BJ (cell line): ENCODE results near the gene LRRC63. TPM values are rescaled to one million over a fixed set of nuclear protein-coding genes. Genes with fewer than 3 reads are reported as not detected.

ENCODE experiments used
- CTCF ChIA-PET: fragments of 350-600 bp; formaldehyde crosslinking; extraction: SDS; loops from one replicate; lab custom pipeline; 2021; ENCODE audit warnings: antibody characterized with exemption, inconsistent platforms; lab: Yijun Ruan, JAX
- POLR2A ChIA-PET: fragments of 300-600 bp; sonication (Branson Sonifier 250); formaldehyde crosslinking; extraction: SDS; loops from one replicate; lab custom pipeline; 2021; ENCODE audit warnings: antibody characterized with exemption; lab: Charles Lee
- DNase-seq: peaks from one replicate; pipeline ENCODE4 v3.0.0-alpha.2; 2011; ENCODE audit warnings: low read depth
- H3K27me3 ChIP-seq: 2 replicates; pipeline ENCODE4 v1.6.0; 2011; ENCODE audit warnings: low read length; ENCODE audit not compliant: control insufficient read depth, insufficient read depth
- H3K36me3 ChIP-seq: 2 replicates; pipeline ENCODE4 v1.5.1; 2011; ENCODE audit warnings: low read length; ENCODE audit not compliant: control insufficient read depth, insufficient read depth
- H3K4me3 ChIP-seq: 2 replicates; pipeline ENCODE4 v1.5.1; 2011; ENCODE audit warnings: low read depth, mild to moderate bottlenecking, control low read depth, low read length
- CTCF ChIP-seq: IDR thresholded peaks from 2 replicates; pipeline ENCODE4 v1.5.1; 2011; ENCODE audit warnings: low read depth, mild to moderate bottlenecking, control low read depth, inconsistent platforms, low read length, moderate library complexity; ENCODE audit not compliant: insufficient read depth
- polyA plus RNA-seq: library from polyadenylated mRNA; depleted of rRNA; stranded (reverse); fragments of >200 nt; gene quantifications from 2 replicates; pipeline ENCODE4 v1.2.3, GENCODE V29; 2011

The LRRC63 gene
- polyA plus RNA-seq, 1 experiment: not detected

GRCh38 chr13:46202188-46202795 lies 9.4 kb upstream of the LRRC63 start:
- ChIA-PET CTCF (no interaction called here), POLR2A (no interaction called here)
- TF ChIP-seq CTCF: no peak
- no peaks in the 10 kb centered on the region for H3K36me3 ChIP-seq
- no peaks in the 10 kb centered on the region; the same call in 1 of the 2 replicates for H3K27me3 ChIP-seq
- no peak for DNase-seq
- H3K4me3 ChIP-seq: no peak overlapping the region

DNA sequence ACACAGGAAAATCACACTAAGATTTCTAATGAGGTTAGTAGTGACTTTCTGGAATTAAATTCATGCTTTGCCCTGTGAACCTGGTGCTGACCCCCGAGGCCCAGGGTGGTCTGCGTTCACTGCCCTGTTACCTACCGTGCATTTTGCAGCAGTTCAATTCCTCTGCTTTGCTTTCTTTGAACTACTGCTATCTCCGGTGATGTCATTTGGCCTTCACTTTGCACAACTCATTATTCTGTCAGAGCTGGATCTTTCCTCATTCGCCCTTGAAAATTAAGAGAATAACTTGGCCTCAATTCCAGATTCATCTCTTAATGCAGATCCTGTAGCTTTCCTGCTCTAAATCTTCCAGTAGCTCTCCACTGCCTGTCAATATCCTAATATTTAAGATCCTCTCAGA lies 8.8 kb upstream of the LRRC63 start:
- no peaks in the 10 kb centered on the region for H3K27me3 ChIP-seq
- no peak overlapping the region for H3K4me3 ChIP-seq
- DNase-seq: no peak
- no peaks in the 10 kb centered on the region for H3K36me3 ChIP-seq
- ChIA-PET CTCF (no interaction called here), POLR2A (no interaction called here)
- TF ChIP-seq CTCF: no peak

- no peak for DNase-seq
- Histone ChIP-seq H3K4me3 (no peak overlapping the region), H3K27me3 (no peaks in the 10 kb centered on the region), H3K36me3 (no peaks in the 10 kb centered on the region)
- ChIA-PET POLR2A (no interaction called here), CTCF (no interaction called here)
- TF ChIP-seq CTCF: no peak
These were observed 5.6 kb upstream of the LRRC63 start for GRCh38 chr13:46206143-46206542.

DNA sequence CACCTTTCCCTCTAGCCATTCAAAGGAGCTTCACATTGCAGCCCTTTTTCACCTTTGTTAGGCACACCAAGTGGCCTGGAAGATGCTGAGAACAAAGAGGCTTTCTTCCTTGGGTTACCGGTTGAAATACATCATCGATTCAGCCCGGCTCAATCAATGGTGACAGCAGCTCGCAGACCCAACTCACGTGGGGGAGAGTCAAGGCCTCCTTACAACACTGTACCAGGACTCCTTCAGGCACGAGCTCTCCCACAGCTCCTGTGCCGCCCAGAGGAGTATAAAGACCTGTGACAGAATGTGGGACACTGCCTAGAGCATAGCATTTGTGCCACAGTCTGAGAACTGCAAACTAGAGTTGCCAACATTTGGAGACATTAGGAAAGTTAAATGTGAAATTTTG lies 3.9 kb upstream of the LRRC63 start:
- no peak for DNase-seq
- Histone ChIP-seq H3K4me3 (no peak overlapping the region), H3K27me3 (0 out of 2 replicates have a peak, but pooled peaks cover 2% of the 10 kb centered on the region), H3K36me3 (no peaks in the 10 kb centered on the region)
- POLR2A ChIA-PET: no interaction called here
- CTCF ChIA-PET: no interaction called here
- TF ChIP-seq CTCF: no peak

GRCh38 chr13:46210362-46211083 lies 1.2 kb upstream of the LRRC63 start:
- Histone ChIP-seq H3K27me3 (peaks cover 4% of the 10 kb centered on the region; the same call in 1 of the 2 replicates), H3K4me3 (no peak overlapping the region), H3K36me3 (no peaks in the 10 kb centered on the region)
- no peak for DNase-seq
- ChIA-PET POLR2A (no interaction called here), CTCF (interaction anchor here (0.8 to 1.5 kb wide), 5 partner anchors 12 to 106 kb away, joined by 3 to 4 read pairs (median 3); no protein-coding TSS in a partner anchor)
- TF ChIP-seq CTCF: no peak
